Stimulated activated CD4-positive, alpha-beta T cell treated with anti-CD3 and anti-CD28 coated beads, Interleukin-15, amount 100 ng/mL, for 48 hours (primary cell): Measurements from ENCODE around the gene RALGAPA1.
"Not testable (repeated sequence)": the region's sequence is repeated elsewhere in the genome, so short reads cannot be mapped to it uniquely, and the experiment has no call there.

Source experiments
- DNase-seq, 2 donors: peaks; one replicate each; pipeline ENCODE4 v3.0.0-alpha.2; 2020; ENCODE audit warnings: low read depth in 2 of 2

Gene RALGAPA1

DNA sequence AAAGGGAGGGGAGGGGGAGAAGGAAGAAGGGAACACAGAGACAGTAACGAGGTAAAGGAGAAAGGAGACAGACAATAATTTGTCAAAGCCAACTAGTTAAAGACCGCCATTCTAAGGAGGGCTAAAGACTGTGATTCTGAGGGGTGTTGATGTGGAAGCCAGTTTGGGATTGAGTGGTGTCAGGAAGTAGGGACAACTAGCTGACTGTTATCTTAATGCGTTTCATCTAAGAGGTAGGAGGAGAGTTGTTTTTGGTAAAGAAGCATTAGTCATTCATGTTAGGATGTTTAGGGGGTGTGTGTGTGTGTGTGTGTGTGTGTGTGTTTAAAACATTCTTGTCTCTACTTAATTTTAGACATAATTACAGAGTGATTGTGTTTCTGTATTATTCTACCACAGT is 180.1 kb downstream of the RALGAPA1 start:
- DNase-seq, result no peak

DNA sequence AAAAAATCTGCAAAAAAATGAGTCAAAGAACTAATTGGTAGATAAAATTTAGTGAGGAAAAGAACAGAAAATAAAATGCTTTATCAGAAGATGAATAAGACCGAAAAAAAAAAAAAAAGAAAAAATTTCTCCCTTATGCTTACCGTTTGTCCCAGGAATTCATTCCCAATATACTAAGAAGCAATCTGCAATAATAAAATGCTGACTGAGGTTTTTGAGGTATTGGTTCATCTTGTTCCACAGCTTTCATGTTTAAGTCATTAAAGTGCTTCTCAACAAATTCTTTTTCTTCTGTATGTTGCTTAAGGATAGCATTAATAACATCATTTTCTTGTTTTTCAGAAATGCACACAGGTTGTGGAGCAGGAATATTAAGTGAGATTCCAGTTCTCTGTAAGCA is 182.1 kb downstream of the RALGAPA1 start:
- not testable (repeated sequence) for DNase-seq

DNA sequence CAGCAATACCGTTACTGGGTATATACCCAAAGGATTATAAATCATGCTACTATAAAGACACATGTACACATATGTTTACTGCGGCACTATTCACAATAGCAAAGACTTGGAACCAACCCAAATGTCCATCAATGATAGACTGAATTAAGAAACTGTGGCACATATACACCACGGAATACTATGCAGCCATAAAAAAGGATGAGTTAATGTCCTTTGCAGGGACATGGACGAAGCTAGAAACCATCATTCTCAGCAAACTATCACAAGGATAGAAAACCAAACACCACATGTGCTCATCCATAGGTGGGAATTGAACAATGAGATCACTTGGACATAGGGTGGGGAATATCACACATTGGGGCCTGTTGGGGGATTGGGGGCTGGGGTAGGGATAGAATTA is 187.1 kb downstream of the RALGAPA1 start:
- DNase-seq, result not testable (repeated sequence)

DNA sequence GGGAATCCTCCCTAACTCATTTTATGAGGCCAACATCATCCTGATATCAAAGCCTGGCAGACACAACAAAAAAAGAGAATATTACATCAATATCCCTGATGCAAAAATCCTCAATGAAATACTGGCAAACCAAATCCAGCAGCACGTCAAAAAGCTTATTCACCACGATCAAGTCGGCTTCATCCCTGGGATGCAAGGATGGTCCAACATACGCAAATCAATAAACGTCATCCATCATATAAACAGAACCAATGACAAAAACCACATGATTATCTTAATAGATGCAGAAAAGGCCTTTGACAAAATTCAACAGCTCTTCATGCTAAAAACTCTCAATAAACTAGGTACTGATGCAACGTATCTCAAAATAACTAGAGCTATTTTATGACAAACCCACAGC is 189.1 kb downstream of the RALGAPA1 start:
- not testable (repeated sequence) for DNase-seq

DNA sequence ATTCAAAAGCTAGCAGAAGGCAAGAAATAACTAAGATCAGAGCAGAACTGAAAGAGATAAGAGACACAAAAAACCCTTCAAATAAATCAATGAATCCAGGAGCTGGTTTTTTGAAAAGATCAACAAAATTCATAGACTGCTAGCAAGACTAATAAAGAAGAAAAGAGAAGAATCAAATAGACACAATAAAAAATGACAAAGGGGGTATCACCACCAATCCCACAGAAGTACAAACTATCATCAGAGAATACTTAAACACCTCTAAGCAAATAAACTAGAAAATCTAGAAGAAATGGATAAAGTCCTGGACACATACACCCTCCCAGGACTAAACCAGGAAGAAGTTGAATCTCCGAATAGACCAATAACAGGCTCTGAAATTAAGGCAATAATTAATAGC is 189.6 kb downstream of the RALGAPA1 start:
- DNase-seq, result not testable (repeated sequence)

DNA sequence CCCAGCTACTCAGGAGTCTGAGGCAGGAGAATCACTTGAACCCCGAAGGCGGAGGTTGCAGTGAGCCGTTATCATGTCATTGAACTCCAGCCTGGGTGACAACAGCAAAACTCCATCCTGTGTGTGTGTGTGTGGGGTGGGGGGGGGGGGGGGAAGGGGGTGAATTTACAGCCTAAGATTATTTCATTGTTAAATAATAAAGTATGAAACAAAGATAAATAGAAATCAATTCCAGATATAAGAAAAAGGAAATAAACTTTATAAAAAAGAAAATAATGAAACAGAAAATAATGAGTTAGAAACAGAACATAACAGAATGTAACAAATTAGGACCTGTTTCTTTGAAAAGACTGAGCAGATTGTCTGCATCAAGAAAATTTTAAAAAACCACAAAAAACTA is 191.6 kb downstream of the RALGAPA1 start:
- DNase-seq, result no peak

DNA sequence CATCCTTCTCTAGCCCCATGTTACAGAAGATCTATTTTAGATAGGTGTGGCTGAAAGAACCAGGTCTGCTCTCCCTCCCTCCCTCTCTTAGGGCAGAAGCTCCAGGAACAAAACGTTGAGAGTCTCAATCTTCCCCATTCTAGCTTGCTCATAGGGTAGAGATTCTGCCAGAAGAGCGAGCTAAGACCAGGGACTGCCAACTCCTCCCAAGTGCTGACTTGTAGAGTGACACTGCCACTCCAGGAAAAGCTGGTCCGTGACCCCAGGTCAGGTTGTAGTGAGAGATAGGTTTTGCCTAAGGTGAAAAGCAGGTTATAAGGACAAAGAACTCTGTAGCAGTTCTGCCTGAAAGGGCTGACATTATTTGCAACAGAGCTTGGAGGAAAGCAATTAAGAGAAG is 201.7 kb downstream of the RALGAPA1 start:
- no peak for DNase-seq

DNA sequence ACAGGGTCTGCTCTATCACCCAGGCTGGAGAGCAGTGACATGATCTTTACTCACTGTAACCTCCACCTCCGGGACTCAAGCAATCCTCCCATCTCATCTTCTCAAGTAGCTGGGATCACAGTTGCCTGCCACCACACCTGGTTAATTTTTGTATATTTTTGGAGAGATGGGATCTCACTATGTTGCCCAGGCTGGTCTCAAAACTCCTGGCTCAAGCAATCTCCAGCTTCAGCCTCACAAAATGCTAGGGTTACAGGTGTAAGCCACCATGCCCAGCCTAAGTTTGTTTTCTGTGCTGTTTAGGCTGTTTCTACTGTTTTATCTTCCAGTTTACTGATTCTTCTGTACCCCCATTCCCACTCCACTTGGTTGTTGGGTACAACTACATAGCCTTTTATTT is 208.8 kb downstream of the RALGAPA1 start:
- DNase-seq, result no peak

DNA sequence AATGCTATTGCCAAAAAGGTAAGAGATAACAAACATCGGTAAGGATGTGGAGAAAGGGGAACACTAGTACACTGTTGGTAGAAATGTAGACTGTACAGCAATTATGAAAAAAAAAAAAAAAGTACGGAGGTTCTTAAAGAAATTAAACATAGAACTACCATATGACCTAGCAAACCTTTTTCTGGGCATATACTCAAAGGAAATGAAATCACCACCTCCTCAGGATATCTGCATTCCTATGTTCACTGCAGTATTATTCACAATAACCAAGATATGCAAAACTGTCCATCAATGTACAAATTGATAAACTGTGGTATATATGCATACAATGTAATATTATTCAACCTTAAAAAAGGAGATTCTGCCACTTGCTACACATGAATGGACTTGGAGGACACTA is 214.5 kb downstream of the RALGAPA1 start:
- no peak for DNase-seq

DNA sequence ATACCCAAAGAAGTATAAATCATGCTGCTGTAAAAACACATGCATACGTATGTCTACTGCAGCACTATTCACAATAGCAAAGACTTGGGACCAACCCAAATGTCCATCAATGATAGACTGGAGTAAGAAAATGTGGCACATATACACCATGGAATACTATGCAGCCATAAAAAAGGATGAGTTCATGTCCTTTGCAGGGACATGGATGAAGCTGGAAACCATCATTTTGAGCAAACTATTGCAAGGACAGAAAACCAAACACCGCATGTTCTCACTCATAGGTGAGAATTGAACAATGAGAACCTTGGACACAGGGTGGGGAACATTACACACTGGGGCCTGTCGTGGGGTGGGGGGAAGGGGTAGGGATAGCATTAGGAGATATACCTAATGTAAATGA is 221.7 kb downstream of the RALGAPA1 start:
- not testable (repeated sequence) for DNase-seq

DNA sequence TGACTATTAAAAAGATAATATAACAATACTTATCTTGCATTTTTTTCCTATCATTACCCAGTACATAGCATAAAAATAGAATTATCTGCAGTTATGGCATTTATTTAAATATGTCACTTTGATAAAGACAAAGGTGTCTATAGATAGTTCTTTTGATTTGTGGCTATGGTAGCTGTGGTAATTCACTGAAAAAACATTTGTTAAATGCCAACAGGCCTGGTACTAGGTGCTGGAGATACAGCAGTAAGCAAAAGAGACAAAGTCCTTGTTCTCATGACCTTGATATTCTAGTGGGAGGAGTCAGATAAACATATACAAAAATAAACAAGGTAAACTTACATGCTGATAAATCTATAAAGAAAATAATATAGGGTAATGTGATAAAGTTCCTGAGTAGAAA is 230.5 kb downstream of the RALGAPA1 start:
- DNase-seq, result no peak

DNA sequence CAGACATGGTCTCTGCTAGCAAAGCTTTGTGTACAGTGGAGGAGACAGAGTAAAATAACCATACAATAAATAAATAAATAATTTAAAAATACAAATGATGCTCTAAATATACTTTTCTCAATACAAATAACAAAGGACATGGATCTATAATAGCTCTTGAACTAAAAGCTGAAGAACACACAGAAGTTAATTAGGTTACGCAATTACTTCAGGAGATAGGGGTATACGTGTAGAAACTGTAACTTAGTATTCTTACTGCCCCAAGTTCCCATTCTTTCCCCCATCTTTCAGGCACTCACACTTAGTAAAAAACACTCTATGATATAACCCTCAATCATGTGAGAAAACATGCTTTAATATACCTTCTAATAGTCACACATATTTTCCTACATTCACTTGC is 231.0 kb downstream of the RALGAPA1 start:
- DNase-seq, result no peak

DNA sequence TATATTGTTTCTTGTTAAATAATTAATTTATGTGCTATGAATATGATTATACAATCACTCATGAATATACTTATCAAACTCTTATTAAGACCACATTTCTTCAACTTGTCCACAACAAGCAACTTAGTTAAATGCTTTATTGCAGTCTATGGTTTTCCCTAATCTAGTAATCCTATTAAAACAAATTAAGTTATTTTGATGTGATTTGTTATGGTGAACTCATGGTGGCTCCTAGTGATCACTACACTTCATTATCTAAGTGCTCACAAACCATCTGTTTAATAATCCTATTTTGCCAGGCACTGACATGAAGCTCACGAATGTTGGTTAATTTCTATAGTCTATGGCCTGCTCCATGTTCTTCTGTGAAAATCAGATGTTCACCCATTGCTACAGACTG is 232.2 kb downstream of the RALGAPA1 start:
- no peak for DNase-seq

DNA sequence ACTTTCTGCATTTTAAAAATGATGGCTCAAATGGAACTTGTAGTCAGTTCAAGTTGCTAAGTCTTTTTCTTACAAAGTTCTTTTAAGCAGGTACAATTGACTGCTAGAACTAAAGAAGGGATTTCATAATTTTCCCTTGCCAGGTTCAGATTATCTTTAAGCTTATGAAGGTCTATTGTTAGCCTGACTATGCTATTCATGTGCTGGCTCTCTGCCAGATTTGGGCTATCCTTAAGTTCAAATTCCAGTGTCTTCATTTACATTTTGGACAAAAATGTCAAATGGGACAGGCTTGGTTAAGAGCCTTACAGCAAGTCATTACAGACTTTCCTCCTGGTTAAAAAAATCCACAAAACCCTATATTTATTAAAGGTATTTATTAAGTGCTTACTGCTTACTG is 232.8 kb downstream of the RALGAPA1 start:
- DNase-seq, result no peak

DNA sequence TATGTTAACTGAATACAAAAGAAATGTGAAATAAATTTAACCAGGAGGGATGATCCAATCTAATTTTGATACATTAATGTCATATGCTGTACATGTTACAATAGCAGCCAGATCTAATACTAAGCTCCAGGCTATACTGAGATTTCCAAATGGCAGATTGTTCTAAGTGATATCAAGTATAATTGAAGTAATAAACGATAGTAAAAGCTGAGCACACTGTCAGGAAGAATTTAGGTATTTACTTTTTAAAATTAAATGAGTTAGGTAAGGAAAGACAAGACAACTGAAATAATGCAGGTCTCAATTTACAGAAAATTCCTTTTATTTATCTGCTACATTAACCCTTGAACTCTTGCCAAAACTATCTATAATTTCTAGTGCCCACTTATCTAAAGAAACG is 235.2 kb downstream of the RALGAPA1 start:
- DNase-seq, result no peak

DNA sequence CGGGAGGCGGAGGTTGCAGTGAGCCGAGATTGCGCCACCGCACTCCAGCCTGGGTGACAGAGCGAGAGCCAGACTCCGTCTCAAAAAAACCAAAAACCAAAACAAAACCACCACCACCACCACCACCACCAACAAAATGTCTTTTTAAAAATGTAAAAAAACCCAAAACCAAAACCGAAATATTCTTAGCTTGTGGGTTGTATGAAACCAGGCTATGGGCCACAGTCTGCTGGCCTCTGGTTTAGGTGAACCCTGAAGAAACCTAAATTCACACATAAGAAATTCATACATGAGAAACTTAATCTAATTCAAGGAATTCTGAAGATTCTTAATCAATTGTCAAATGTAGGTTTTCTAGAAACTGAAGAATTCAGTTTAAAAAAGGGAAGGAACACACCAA is 237.5 kb downstream of the RALGAPA1 start:
- no peak for DNase-seq

DNA sequence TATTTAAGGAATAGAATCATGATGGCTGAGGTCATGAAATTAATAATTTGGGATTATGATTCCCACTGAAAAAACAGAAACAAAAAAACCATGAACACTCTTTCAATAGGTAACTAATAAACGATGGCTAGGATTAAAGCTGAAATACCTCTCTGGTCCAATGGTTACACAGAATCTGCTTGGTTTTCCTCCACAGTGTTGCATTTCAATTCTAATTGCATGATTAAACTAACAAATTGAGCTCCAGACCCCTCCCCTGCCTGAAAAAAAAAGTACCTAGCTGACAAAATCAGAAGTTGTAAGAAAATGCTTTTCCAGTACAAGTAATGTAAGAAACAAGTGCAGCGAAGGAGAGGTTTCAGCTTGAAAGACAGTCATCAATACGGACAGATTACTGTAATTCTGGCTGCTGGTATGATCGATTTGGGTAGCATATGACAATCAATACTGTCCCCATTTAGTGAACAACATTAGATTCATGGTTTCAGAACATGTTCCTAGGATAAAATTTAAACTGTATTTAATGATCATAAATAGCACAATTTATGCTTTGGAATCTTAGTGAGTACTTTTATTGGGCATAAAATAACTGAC is 243.1 kb downstream of the RALGAPA1 start:
- DNase-seq, result no peak

DNA sequence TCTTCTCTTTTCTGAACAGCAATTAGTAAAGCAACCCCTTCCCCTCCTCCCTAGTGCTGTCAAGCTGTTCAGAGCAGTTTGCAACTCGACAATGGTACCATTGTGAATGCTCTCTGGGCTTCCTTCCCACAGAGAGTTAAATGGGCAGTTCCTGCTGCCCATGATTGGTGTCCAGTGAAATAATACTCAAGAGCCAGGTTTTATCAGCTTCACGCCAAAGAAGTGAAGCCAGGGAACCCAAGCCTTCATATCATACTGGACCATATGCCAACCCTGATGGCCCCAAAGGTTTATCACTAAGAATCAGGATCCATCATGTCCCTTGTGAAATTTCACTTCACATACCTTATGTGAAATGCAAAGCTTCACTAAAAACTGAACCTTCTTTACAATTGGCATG is 250.4 kb downstream of the RALGAPA1 start:
- no peak for DNase-seq

DNA sequence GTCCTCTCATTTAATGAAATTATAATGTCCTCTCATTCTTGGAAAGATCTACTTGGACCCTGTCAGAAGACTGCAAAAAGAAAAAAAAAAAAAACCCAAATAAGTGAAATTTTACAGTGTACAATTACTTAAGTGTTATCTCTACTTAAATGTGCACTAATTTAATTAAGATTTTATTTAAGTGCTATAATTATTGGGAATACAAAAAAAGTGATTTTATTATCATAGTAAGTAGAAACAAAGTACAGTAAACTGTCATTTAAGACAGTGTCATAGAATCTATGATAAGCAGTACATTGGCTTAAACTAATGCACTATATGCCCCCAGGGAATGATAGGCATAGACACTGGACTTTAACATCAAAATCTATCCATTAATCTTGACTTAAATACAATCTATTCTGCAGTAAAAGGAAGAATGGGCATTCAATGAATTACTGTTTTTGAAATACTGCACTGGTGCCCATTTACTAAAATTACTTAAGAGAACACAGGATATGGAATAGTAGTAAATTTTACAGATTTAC is 251.8 kb downstream of the RALGAPA1 start:
- DNase-seq, result no peak

DNA sequence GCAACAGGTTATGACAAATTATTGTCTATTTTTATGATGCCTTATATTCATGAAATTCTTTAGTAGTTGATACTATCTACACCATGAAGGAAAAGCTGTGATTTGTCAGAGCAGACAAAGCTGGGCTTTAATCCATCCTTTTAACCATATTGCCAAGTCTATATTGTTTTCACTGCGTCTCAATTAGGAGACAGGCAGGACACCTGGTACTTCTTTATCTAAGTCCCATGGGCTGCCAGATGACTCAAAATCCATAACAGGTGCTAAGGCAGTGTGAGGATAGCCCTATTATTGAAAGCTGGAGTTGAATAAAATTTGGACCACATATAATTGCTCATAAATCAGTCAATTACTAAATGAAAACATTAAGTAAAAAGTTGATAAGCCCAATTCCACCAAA is 252.5 kb downstream of the RALGAPA1 start:
- DNase-seq, result no peak

DNA sequence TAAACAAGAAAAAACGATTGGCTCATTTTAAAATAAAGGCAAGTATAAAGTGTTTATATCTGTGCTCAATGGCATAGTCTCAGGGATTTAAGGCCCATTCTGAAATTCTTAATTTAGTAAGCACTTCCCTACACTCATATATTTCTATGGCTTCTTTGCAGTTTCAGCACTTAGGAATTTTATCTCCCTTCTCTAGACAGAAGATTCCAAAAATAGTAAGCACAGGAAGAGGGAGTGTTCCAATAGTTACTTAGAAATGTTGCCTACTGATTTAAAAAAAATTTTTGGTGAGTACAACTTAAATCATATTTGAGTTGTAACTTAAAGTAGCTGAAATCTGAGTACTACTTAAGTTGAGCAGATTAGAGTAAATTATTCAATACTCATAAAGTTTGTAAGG is 255.3 kb downstream of the RALGAPA1 start:
- no peak for DNase-seq

DNA sequence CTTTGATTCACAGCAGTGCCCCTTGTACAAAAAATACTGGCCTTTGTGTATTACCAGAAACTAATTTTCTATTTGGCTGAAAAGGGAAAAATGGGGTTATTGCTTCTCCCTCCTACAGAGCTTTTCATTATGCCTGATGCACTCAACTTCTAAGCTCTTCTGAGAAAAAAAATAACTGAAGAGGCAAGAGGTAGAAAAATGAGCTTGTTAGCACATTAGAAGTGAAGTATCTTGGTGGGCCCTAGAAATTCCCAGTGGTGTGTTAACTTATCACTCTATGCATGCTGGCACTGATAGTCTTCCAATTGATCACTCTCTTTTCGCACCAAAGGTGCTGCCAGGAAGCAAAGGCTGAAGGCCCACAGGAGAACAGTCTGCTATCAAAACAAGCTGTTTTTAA is 258.0 kb downstream of the RALGAPA1 start:
- DNase-seq, result no peak

DNA sequence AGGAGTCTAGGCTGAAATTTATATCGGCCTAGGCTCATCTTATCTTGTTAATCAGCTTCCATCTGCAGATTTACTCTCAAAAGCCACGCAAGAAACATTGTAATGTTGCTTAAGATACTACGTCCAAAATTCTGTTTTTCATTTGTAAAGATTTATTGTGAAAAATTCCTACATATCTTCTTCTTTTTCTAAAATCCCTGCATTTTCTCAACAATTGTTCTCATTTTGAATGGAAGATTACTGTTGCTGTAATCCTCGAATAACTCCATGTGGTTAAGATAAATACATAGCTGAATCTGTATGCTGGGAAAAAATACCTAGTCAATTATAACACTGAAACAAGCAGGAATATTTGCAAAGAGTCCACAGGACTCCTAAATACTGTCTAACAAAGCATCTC is 259.5 kb downstream of the RALGAPA1 start:
- DNase-seq, result no peak

DNA sequence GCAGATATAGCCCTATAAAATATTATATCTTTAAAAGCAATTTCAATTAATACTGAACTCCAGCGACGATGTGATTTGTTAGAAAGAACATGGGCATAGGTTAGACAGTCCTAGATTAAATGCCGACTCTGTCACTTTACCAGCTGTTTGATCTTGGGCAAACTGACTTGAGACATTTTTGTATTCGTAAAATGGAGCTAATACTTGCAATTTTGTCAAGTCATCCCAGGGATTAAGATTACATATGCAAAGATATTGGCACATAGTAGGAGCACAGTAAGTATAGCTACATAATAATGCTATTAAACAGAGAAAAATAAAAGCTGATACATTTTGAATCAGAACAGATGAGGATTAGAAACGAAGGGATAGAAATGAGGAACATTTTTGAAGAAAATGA is 266.1 kb downstream of the RALGAPA1 start:
- no peak for DNase-seq
